Mesenchymal stem cell (in vitro differentiated cells and primary cell): ENCODE data around the gene ABCC1.
A peak's percentile ranks its signal among the peaks of the same experiment; 100 is the strongest.
"Not testable (repeated sequence)": the region's sequence is repeated elsewhere in the genome, so short reads cannot be mapped to it uniquely, and the experiment has no call there.

ENCODE experiments used
- DNase-seq: peaks from one replicate; pipeline ENCODE4 v3.0.0-alpha.2; 2013
- H2AFZ ChIP-seq: one replicate; pipeline ENCODE4 v1.6.1; 2013; ENCODE audit warnings: low read depth, mild to moderate bottlenecking, control low read depth, inconsistent platforms, low read length, moderate library complexity
- H2AK5ac ChIP-seq: 2 replicates; pipeline ENCODE4 v1.6.1; 2013; ENCODE audit warnings: low read length, moderate library complexity, mild to moderate bottlenecking, inconsistent platforms; ENCODE audit not compliant: severe bottlenecking
- H2BK120ac ChIP-seq: one replicate; pipeline ENCODE4 v1.6.1; 2013; ENCODE audit warnings: low read depth, mild to moderate bottlenecking, inconsistent platforms, low read length, moderate library complexity
- H2BK12ac ChIP-seq, 2 experiments: one replicate each; pipeline ENCODE4 v1.6.1; 2013; ENCODE audit warnings: inconsistent platforms in 2 of 2, low read length in 2 of 2, mild to moderate bottlenecking in 2 of 2, moderate library complexity in 2 of 2, control low read depth in 1 of 2
- H2BK15ac ChIP-seq: one replicate; pipeline ENCODE4 v1.6.1; 2013; ENCODE audit warnings: mild to moderate bottlenecking, low read depth, inconsistent platforms; ENCODE audit not compliant: poor library complexity, severe bottlenecking
- H2BK5ac ChIP-seq: 2 replicates; pipeline ENCODE4 v1.6.1; 2013; ENCODE audit warnings: low read depth, mild to moderate bottlenecking, low read length, control low read depth, inconsistent platforms; ENCODE audit not compliant: poor library complexity, severe bottlenecking
- H3K14ac ChIP-seq, 2 experiments: one replicate each; pipeline ENCODE4 v1.6.1; 2013; ENCODE audit warnings: inconsistent platforms in 2 of 2, low read length in 2 of 2, control low read depth in 1 of 2, mild to moderate bottlenecking in 1 of 2, moderate library complexity in 1 of 2
- H3K18ac ChIP-seq, 2 experiments: one replicate each; pipeline ENCODE4 v1.6.1; 2013; ENCODE audit warnings: inconsistent platforms in 2 of 2, low read length in 2 of 2, control low read depth in 1 of 2, low read depth in 1 of 2, mild to moderate bottlenecking in 1 of 2
- H3K23ac ChIP-seq, 2 experiments: one replicate each; pipeline ENCODE4 v1.6.1; 2013; ENCODE audit warnings: inconsistent platforms in 2 of 2, low read length in 2 of 2, mild to moderate bottlenecking in 2 of 2, moderate library complexity in 2 of 2, control low read depth in 1 of 2
- H3K27ac ChIP-seq: 2 replicates; pipeline ENCODE4 v1.5.1; 2013; ENCODE audit warnings: mild to moderate bottlenecking, moderate library complexity, low read length, control low read depth, inconsistent platforms; ENCODE audit not compliant: poor library complexity, severe bottlenecking
- H3K27me3 ChIP-seq, 2 experiments: 2 replicates each; pipeline versions ENCODE4 v1.6.1 to v1.7.0; 2013; ENCODE audit warnings: low read length in 2 of 2, mild to moderate bottlenecking in 2 of 2, moderate library complexity in 2 of 2, control low read depth in 1 of 2, inconsistent platforms in 1 of 2; ENCODE audit not compliant: control insufficient read depth in 1 of 2, insufficient read depth in 1 of 2
- H3K36me3 ChIP-seq, 2 experiments: 2 replicates each; pipeline versions ENCODE4 v1.6.1 to v1.7.0; 2013; ENCODE audit warnings: low read length in 2 of 2, control low read depth in 1 of 2, inconsistent platforms in 1 of 2, low read depth in 1 of 2, mild to moderate bottlenecking in 1 of 2; ENCODE audit not compliant: insufficient read depth in 2 of 2, control insufficient read depth in 1 of 2
- H3K4ac ChIP-seq, 2 experiments: one replicate each; pipeline ENCODE4 v1.6.1; 2013; ENCODE audit warnings: inconsistent platforms in 2 of 2, low read length in 2 of 2, mild to moderate bottlenecking in 2 of 2, moderate library complexity in 2 of 2, control low read depth in 1 of 2, low read depth in 1 of 2
- H3K4me1 ChIP-seq: 2 replicates; pipeline ENCODE4 v1.6.1; 2013; ENCODE audit warnings: low read depth, low read length, control low read depth; ENCODE audit not compliant: control insufficient read depth, insufficient read depth
- H3K4me2 ChIP-seq: 2 replicates; pipeline ENCODE4 v1.6.1; 2013; ENCODE audit warnings: low read length, mild to moderate bottlenecking, inconsistent platforms; ENCODE audit not compliant: poor library complexity, severe bottlenecking
- H3K4me3 ChIP-seq, 2 experiments: 2 replicates each; pipeline versions ENCODE4 v1.5.1 to v1.7.0; 2013; ENCODE audit warnings: low read length in 2 of 2, mild to moderate bottlenecking in 2 of 2, control low read depth in 1 of 2, low read depth in 1 of 2; ENCODE audit not compliant: insufficient read depth in 1 of 2
- H3K79me1 ChIP-seq: replicated peaks from 2 replicates; pipeline ENCODE4 v1.6.1; 2013; ENCODE audit warnings: mild to moderate bottlenecking, control low read depth, low read length, inconsistent platforms; ENCODE audit not compliant: poor library complexity, severe bottlenecking
- H3K9ac ChIP-seq: 2 replicates; pipeline ENCODE4 v1.7.0; 2013; ENCODE audit warnings: mild to moderate bottlenecking, low read length, moderate library complexity
- H3K9me3 ChIP-seq: 2 replicates; pipeline ENCODE4 v1.7.0; 2013; ENCODE audit warnings: mild to moderate bottlenecking, low read length; ENCODE audit not compliant: control insufficient read depth
- H4K8ac ChIP-seq: one replicate; pipeline ENCODE4 v1.6.1; 2013; ENCODE audit warnings: inconsistent platforms, mild to moderate bottlenecking, low read length, moderate library complexity
- H4K91ac ChIP-seq: one replicate; pipeline ENCODE4 v1.6.1; 2013; ENCODE audit warnings: mild to moderate bottlenecking, low read length, inconsistent platforms
- WGBS: methylation state at CpG from one replicate; pipeline ENCODE4 v1.1.7; 2013; ENCODE audit warnings: mixed read lengths; 5-methylcytosine and 5-hydroxymethylcytosine counted together

ABCC1 gene

DNA sequence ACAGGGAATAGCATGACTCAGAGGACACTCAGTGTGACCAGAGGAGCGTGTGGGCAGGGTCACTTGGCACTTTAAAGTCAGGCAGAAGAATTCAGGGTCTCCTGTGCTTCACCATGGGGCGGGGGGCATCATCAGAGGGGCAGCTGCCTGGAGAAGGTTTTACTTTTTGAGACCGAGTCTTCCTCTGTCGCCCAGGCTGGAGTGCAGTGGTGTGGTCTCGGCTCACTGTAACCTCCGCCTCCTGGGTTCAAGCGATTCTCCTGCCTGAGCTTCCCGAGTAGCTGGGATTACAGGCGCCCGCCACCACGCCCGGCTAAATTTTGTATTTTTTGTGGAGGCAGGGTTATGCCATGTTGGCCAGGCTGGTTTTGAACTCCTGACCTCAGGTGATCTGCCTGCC, 241.6 kb downstream of the ABCC1 start:
- not testable (repeated sequence) for H3K14ac ChIP-seq, H3K4me1 ChIP-seq, H3K9me3 ChIP-seq, H3K79me1 ChIP-seq, H3K23ac ChIP-seq, H2AFZ ChIP-seq, H3K9ac ChIP-seq, H3K27ac ChIP-seq, H3K18ac ChIP-seq, H3K4ac ChIP-seq, H2BK120ac ChIP-seq, H3K4me3 ChIP-seq, DNase-seq, H4K91ac ChIP-seq, H2AK5ac ChIP-seq, H4K8ac ChIP-seq, H2BK12ac ChIP-seq, H3K4me2 ChIP-seq, H2BK5ac ChIP-seq, H2BK15ac ChIP-seq
- 78% methylated on average over 12 of the region's 12 CpGs for WGBS
- H3K36me3 ChIP-seq: peaks cover 0 to 20% of the 10 kb centered on the region in 2 experiments
- peaks cover 17 to 53% of the 10 kb centered on the region in 2 experiments for H3K27me3 ChIP-seq

DNA sequence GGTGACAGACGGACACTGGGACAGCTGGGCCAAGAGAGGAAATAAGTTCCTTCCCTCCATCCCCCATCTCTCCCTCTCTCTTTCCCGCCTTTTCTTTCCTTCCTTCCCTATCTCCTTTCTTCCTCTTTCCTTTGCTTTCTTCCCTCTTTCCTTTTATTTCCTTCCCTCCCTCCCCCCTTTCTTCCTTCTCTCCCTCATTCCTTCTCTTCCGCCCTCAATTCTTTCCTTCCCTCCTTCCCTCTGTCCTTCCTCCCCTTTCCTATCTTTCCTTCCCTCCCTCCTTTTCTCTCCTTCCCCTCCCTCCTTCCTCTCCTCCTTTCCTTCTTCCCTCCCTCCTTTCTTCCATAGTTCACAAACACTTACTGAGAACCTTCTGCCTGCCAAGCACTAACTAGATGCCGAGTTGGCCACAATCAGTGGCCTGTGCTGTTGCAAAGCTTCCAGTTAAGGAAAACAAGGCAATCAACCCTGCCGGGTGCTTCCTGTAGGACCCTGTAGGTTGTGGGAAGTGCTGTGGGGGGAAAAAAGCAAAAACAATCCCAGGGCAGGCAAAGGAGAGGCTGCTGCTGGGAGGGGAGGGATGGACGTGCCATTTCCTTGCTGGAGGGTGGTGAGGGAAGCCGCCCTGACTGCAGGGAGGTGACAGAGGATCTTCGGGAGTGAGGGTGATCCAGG, 242.2 kb downstream of the ABCC1 start:
- H2BK15ac ChIP-seq: no peak overlapping the region
- H3K9ac ChIP-seq: no peak overlapping the region
- H3K4me2 ChIP-seq: no peak overlapping the region
- H3K27me3 ChIP-seq: peaks cover 17 to 58% of the 10 kb centered on the region in 2 experiments
- H2AFZ ChIP-seq: no peak overlapping the region
- H3K18ac ChIP-seq: no peak overlapping the region
- H2BK120ac ChIP-seq: no peak overlapping the region
- DNase-seq: no peak
- H2BK5ac ChIP-seq: no peak overlapping the region
- no peak overlapping the region for H3K23ac ChIP-seq
- peak overlapping the region; percentile 35 for H4K91ac ChIP-seq
- peaks cover 2% of the 10 kb centered on the region for H3K4me1 ChIP-seq
- H3K36me3 ChIP-seq: peaks cover 0 to 20% of the 10 kb centered on the region in 2 experiments
- no peaks in the 10 kb centered on the region for H3K79me1 ChIP-seq
- H3K4me3 ChIP-seq: no peak overlapping the region
- H2AK5ac ChIP-seq: no peak overlapping the region
- H3K4ac ChIP-seq: no peak overlapping the region
- no peaks in the 10 kb centered on the region for H3K9me3 ChIP-seq
- 52% methylated on average over 7 of the region's 8 CpGs for WGBS
- H2BK12ac ChIP-seq: no peak overlapping the region
- no peak overlapping the region for H4K8ac ChIP-seq
- H3K14ac ChIP-seq: no peak overlapping the region
- H3K27ac ChIP-seq: no peak overlapping the region
